OCI-LY7 (cell line): ENCODE data around the gene AMPD3. TPM values are rescaled to one million over a fixed set of nuclear protein-coding genes. Genes with fewer than 3 reads are reported as not detected.

Experiments used
- BruUV-seq: library from RNA; stranded (reverse); fragments of 400-500 nt; replicated peaks from 2 replicates; lab custom pipeline; 2021; lab: Mats Ljungman, UMichigan
- CTCF ChIA-PET: fragments of 300-600 bp; sonication (Branson Sonifier 250); formaldehyde crosslinking; loops from one replicate; lab custom pipeline; 2022; ENCODE audit warnings: antibody characterized with exemption; ENCODE audit not compliant: unreplicated experiment; lab: Charles Lee
- POLR2A ChIA-PET: fragments of 300-600 bp; sonication (Branson Sonifier 250); formaldehyde crosslinking; loops from one replicate; lab custom pipeline; 2022; ENCODE audit warnings: antibody characterized with exemption; lab: Charles Lee
- DNase-seq: peaks from one replicate; pipeline ENCODE4 v3.0.0-alpha.2; 2015; ENCODE audit warnings: low spot score
- H2AFZ ChIP-seq: fragments of 200-600 bp; sonication (generic), shearing (Covaris generic); 2 replicates; pipeline ENCODE4 v1.6.1; 2014; ENCODE audit warnings: mild to moderate bottlenecking, antibody characterized with exemption, low read length, moderate library complexity
- H3K27ac ChIP-seq: fragments of 200-600 bp; sonication (generic); 2 replicates; pipeline ENCODE4 v1.5.1; 2014; ENCODE audit warnings: mixed run types, low read depth, mild to moderate bottlenecking, moderate library complexity, low read length, inconsistent platforms; ENCODE audit not compliant: poor library complexity, severe bottlenecking
- H3K36me3 ChIP-seq: fragments of 200-600 bp; sonication (generic); 2 replicates; pipeline ENCODE4 v1.6.1; 2014; ENCODE audit warnings: mild to moderate bottlenecking, antibody characterized with exemption, low read length, moderate library complexity, mixed read lengths; ENCODE audit not compliant: insufficient read depth
- H3K4me1 ChIP-seq: fragments of 200-600 bp; sonication (generic); 2 replicates; pipeline ENCODE4 v1.5.1; 2014; ENCODE audit warnings: mild to moderate bottlenecking, low read length; ENCODE audit not compliant: insufficient read depth, poor library complexity, severe bottlenecking
- H3K4me2 ChIP-seq: fragments of 200-600 bp; sonication (generic); 2 replicates; pipeline ENCODE4 v1.6.1; 2014; ENCODE audit warnings: mild to moderate bottlenecking, low read length
- H3K4me3 ChIP-seq: fragments of 200-600 bp; sonication (generic); 2 replicates; pipeline ENCODE4 v1.5.1; 2014; ENCODE audit warnings: mild to moderate bottlenecking, low read depth, low read length; ENCODE audit not compliant: poor library complexity, severe bottlenecking
- H3K79me2 ChIP-seq: fragments of 200-600 bp; sonication (generic); 2 replicates; pipeline ENCODE4 v1.6.1; 2016; ENCODE audit warnings: low read depth, mild to moderate bottlenecking, low read length, moderate library complexity, mixed read lengths; ENCODE audit not compliant: insufficient read depth
- H3K9me2 ChIP-seq: fragments of 200-600 bp; sonication (generic); 2 replicates; pipeline ENCODE4 v1.6.1; 2016; ENCODE audit warnings: mild to moderate bottlenecking, low read length, mixed read lengths; ENCODE audit not compliant: insufficient read depth
- H3K9me3 ChIP-seq: fragments of 200-600 bp; sonication (generic); 2 replicates; pipeline ENCODE4 v1.6.1; 2014; ENCODE audit warnings: mild to moderate bottlenecking, mixed run types, low read length, mixed read lengths
- H4K20me1 ChIP-seq: fragments of 200-600 bp; sonication (generic); 2 replicates; pipeline ENCODE4 v1.6.1; 2014; ENCODE audit warnings: mild to moderate bottlenecking, antibody characterized with exemption, low read length, moderate library complexity, mixed read lengths; ENCODE audit not compliant: insufficient read depth
- CTCF ChIP-seq: fragments of 200-600 bp; sonication (generic); conservative IDR thresholded peaks from 2 replicates; pipeline ENCODE4 v1.5.1; 2014; ENCODE audit warnings: mild to moderate bottlenecking, antibody characterized with exemption, low read length, moderate library complexity, mixed read lengths
- EZH2phosphoT487 ChIP-seq: fragments of 200-600 bp; sonication (generic); IDR thresholded peaks from 2 replicates; pipeline ENCODE4 v1.6.1; 2018; ENCODE audit warnings: low read depth, borderline replicate concordance, mild to moderate bottlenecking, mixed run types, antibody characterized with exemption, low read length, moderate library complexity, mixed read lengths
- intact Hi-C: fragments of 100-400 bp; cut with micrococcal nuclease; formaldehyde crosslinking; loops from one replicate; pipeline ENCODE4 v1.10.0; 2022; ENCODE audit not compliant: unreplicated experiment
- total RNA-seq, 2 experiments: library from RNA; depleted of rRNA in 1 of 2; stranded (reverse); fragments of >200 nt in 1 of 2; shearing (Covaris generic) in 1 of 2; gene quantifications; 2 replicates each; pipeline ENCODE4 v1.2.3, GENCODE V29; 2014 to 2022

AMPD3 gene
- total RNA-seq, 2 experiments from 2014 or later, result 13.5 to 25.6 TPM

- TF ChIP-seq EZH2phosphoT487, result no peak
- TF ChIP-seq CTCF, result no peak
- Histone ChIP-seq H3K4me3 (no peak overlapping the region), H3K4me2 (no peak overlapping the region), H3K9me2 (no peaks in the 10 kb centered on the region), H2AFZ (no peak overlapping the region), H3K36me3 (no peaks in the 10 kb centered on the region), H3K4me1 (peaks cover under 1% of the 10 kb centered on the region), H3K27ac (no peak overlapping the region), H4K20me1 (no peaks in the 10 kb centered on the region), H3K9me3 (no peaks in the 10 kb centered on the region), H3K79me2 (no peaks in the 10 kb centered on the region)
- DNase-seq, result no peak
- no TSS peak for BruUV-seq
- ChIA-PET POLR2A (interaction anchor here (1.2 to 1.9 kb wide), 2 partner anchors 21 to 65 kb away, joined by 4 read pairs; no protein-coding TSS in a partner anchor), CTCF (no interaction called here)
- intact Hi-C loops, result loop anchor here (10.0 kb wide), 1 partner anchor 130 kb away; the partner anchor contains the start of gene RNF141
Measured at GRCh38 chr11:10414659-10415058, 40.4 kb upstream of the AMPD3 start.

- H3K9me3 ChIP-seq, result no peaks in the 10 kb centered on the region
- no peak overlapping the region for H3K4me3 ChIP-seq
- no peak overlapping the region for H2AFZ ChIP-seq
- H4K20me1 ChIP-seq, result no peaks in the 10 kb centered on the region
- no peak overlapping the region for H3K4me2 ChIP-seq
- POLR2A ChIA-PET, result interaction anchor here (0.7 kb wide), 1 partner anchor 9 kb away, joined by 3 read pairs; no protein-coding TSS in a partner anchor
- H3K9me2 ChIP-seq, result no peaks in the 10 kb centered on the region
- no peak overlapping the region for H3K27ac ChIP-seq
- BruUV-seq, result no TSS peak
- peak; percentile 11 for DNase-seq
- intact Hi-C loops, result loop anchor here (10.0 kb wide), 1 partner anchor 129 kb away; the partner anchor contains the start of gene RNF141
- CTCF ChIA-PET, result no interaction called here
- no peaks in the 10 kb centered on the region for H3K36me3 ChIP-seq
- no peaks in the 10 kb centered on the region for H3K79me2 ChIP-seq
- TF ChIP-seq EZH2phosphoT487, result no peak
- peak; percentile 46; the same call in 1 of the 2 replicates for TF ChIP-seq CTCF
- H3K4me1 ChIP-seq, result no peaks in the 10 kb centered on the region
Measured at GRCh38 chr11:10415817-10416392, 39.2 kb upstream of the AMPD3 start.
